ENCODE data around the gene PUSL1.

- TF ChIP-seq CTCF (IDR thresholded peaks at IDR 0.05; ENCODE audit: low read depth, low read length): no peak
- no peak for TF ChIP-seq EZH2phosphoT487 (IDR thresholded peaks at IDR 0.05; ENCODE audit: low read depth)
Measured at GRCh38 chr1:1319646-1319941, 11.2 kb downstream of the PUSL1 start.

Measured in OCI-LY3 (cell line).